Left renal pelvis (tissue), 4 donors: ENCODE data around the gene FRMPD3. TPM values are rescaled to one million over a fixed set of nuclear protein-coding genes. Genes with fewer than 3 reads are reported as not detected.

Experiments
- DNase-seq, 4 donors: peaks; one replicate each; pipeline ENCODE4 v3.0.0-alpha.2; 2013; ENCODE audit warnings: low read depth in 4 of 4, low spot score in 3 of 4
- polyA plus RNA-seq, 4 donors: library from polyadenylated mRNA; unstranded; fragments of 120-200 nt; gene quantifications; one replicate each; pipeline ENCODE4 v1.2.1, GENCODE V29; 2013; ENCODE audit not compliant: insufficient read length in 4 of 4

Gene FRMPD3
- polyA plus RNA-seq, 4 donors: 0.33 to 0.52 (median 0.44) TPM

DNA sequence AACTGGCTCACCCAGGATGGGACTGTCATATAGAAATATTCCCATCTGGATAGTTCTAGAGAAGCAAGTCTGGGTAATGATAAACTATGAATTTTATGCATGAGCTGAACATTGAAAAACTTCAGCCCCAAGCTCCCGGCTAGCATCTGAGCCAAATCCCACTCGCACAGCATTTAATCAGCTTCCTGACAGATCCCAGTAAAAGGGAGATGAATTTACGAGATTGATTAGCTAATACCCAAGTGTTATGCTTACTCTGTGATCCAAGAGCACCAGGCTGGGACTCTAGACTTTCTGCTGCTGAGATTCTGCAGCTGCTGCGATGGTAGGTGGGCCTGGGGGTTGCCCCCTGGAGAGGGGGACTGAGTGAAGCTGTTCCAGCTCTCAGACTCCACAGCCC lies 28.0 kb downstream of the FRMPD3 start:
- no peak for DNase-seq

GRCh38 chrX:107480272-107480671 lies 30.8 kb downstream of the FRMPD3 start:
- no peak for DNase-seq

- DNase-seq: no peak
Measured at GRCh38 chrX:107482046-107482445, 32.6 kb downstream of the FRMPD3 start.

- peak; percentile 14 to 39 (median 23) for DNase-seq
Measured at GRCh38 chrX:107484002-107484726, 34.7 kb downstream of the FRMPD3 start.

GRCh38 chrX:107485013-107485412 lies 35.6 kb downstream of the FRMPD3 start:
- DNase-seq: no peak

GRCh38 chrX:107493141-107493540 lies 43.7 kb downstream of the FRMPD3 start:
- DNase-seq: no peak

DNA sequence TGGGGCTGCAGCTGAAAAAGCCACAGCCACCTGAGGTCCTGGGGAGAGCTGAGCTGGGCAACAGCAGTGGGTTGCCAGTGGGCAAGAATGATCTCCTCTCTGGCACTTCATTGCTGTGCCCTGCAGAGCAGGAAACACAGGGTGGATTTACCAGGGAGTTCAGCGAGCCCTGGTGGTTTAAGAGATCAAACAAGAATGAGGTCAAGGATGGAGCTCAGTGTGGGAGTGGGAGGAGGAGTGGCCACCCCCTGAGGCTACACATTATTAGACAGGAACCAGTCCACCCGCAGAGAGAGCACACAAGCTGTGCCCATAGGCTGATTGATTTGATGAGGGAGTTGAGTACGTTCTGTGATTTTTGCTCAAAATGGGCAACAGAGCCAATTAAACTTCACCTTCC lies 47.3 kb downstream of the FRMPD3 start:
- DNase-seq: no peak

Other genes starting within 250 kb of the FRMPD3 start
- 10 to 100 TPM in 3 of 4 donors, under 1 TPM in 1; 0.82 to 11.6 (median 11.0) TPM for gene NUP62CL, start 243.2 kb upstream of the FRMPD3 start, polyA plus RNA-seq
- under 1 TPM in 1 of 4 donors, not detected in 3; 0.09 TPM for gene DNAAF6, start 243.0 kb upstream of the FRMPD3 start, polyA plus RNA-seq
- 10 to 100 TPM; 44.4 to 58.0 (median 48.5) TPM for gene PRPS1, start 178.9 kb downstream of the FRMPD3 start, polyA plus RNA-seq